ENCODE results near the gene ODC1.
A peak's percentile ranks its signal among the peaks of the same experiment; 100 is the strongest.

ODC1 gene

GRCh38 chr2:10438688-10439087 lies 9.4 kb downstream of the ODC1 start:
- FAIRE-seq (no peak), DNase-seq (ENCODE audit: insufficient read length, low spot score) (no peak)

DNA sequence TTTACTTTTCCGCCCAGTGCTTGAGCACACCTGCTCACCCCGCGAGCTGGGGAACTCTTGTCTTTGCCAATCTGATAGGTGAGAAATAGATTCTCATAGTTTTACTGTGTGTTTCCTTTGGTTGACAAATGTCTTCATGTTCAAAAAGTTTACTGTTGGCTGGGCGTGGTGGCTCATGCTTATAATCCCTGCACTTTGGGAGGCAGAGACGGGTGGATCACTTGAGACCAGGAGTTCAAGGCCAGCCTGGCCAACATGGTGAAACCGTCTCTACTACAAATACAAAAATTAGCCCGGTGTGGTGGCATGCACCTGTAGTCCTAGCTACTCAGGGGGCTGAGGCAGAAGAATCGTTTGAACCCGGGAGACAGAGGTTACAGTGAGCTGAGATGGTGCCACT lies 10.3 kb downstream of the ODC1 start:
- DNase-seq (ENCODE audit: insufficient read length, low spot score) (no peak), FAIRE-seq (no peak)

DNA sequence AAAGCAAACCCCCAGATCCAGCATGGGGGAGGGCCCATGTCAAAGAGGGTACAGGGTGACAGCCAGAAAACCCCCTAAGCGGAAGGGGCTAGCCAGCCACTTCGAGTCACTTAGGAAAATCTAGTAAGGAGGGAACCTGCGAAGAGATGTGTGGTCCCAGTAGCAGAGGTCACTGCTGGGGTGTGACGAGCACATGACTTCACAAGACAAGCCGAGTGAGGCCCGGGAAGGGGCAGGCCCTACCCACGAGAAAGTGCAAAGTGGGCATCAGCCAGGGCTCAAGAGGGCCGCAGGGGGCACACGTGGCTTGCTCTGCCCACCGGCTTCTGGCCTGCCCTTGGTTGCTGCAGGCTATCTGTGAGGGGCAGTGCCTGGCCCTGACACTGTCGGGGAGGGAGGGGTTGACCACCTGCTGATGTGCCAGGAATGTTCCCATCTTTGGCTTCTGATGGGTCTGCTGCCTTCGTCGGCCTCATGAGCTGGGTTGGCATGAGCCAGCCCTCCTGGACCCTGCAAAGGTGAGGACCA lies 11.5 kb downstream of the ODC1 start:
- FAIRE-seq (no peak), DNase-seq (ENCODE audit: insufficient read length, low spot score) (no peak)

- FAIRE-seq, result no peak
- DNase-seq (ENCODE audit: insufficient read length, low spot score), result no peak
These were observed 12.3 kb downstream of the ODC1 start for GRCh38 chr2:10435820-10436204.

- peak; percentile 97 for FAIRE-seq
- DNase-seq (ENCODE audit: insufficient read length, low spot score), result peak; percentile 91
These were observed 13.0 kb downstream of the ODC1 start for GRCh38 chr2:10434886-10435819.

GRCh38 chr2:10433947-10434885 lies 13.9 kb downstream of the ODC1 start:
- FAIRE-seq (no peak), DNase-seq (ENCODE audit: insufficient read length, low spot score) (no peak)

GRCh38 chr2:10433264-10433946 lies 14.7 kb downstream of the ODC1 start:
- no peak for DNase-seq (ENCODE audit: insufficient read length, low spot score)
- no peak for FAIRE-seq

DNA sequence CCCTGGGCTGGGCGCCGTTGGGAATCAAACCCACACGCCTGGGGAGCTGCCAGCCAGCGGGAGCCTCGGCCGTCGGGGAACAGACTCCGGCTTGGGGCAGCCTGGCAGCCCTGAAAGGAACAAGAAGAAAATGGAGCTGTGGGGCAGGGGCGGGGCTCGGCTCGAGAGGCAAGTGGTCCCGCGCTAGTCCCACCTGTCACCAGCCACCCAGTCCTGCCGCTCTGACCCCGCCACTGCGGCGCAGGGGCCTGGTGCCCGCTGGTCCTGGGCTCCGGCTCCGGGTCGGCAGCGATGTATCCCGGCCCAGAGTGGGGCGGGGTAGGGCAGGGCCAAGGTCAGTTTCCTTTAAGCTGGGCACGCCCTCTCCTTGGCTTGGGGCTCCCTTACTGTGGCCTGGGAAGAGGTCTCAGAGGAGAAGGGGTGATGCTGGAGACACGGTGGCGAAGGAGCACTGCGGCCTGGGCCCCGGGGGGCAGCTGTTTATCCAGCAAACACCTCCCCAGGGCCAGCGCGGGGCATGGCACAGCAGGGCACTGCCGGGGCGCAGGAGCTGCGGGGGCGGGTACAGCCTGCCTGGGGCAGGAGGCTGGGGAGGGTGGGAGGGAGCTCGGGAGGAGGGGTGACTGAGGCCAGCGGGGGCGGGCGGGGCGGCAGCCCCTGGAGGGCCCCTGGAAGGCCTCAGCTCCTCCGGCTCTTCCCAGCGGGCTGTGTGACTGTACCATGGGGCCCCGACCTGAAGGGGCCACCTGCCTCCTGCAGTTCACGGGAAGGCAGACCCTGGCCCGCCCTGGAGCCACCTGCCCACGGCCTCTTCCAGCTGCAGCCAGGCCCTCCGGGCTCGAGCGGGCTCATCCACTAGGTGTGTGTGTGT lies 15.6 kb downstream of the ODC1 start:
- no peak for DNase-seq (ENCODE audit: insufficient read length, low spot score)
- no peak for FAIRE-seq

DNA sequence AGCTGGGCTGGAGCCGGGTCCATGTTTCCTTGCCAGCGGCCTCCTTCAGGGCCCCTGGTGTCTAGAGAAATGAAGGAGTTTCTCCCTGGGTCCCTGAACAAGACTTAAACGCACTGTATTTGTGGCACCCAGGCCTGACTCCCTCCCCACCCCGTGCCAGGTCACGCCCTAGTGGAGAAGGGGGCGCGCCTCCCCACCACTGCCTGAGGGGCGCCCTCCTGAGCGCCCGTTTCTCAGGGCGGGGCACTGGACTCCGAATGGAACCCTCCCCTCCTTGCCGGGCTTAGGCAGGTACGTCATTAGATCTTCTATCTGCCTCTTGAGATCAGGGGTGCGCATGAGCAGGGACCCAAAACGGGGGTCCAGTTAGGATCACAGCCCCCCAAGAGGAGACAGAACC lies 16.3 kb downstream of the ODC1 start:
- DNase-seq (ENCODE audit: insufficient read length, low spot score) (no peak), FAIRE-seq (no peak)

DNA sequence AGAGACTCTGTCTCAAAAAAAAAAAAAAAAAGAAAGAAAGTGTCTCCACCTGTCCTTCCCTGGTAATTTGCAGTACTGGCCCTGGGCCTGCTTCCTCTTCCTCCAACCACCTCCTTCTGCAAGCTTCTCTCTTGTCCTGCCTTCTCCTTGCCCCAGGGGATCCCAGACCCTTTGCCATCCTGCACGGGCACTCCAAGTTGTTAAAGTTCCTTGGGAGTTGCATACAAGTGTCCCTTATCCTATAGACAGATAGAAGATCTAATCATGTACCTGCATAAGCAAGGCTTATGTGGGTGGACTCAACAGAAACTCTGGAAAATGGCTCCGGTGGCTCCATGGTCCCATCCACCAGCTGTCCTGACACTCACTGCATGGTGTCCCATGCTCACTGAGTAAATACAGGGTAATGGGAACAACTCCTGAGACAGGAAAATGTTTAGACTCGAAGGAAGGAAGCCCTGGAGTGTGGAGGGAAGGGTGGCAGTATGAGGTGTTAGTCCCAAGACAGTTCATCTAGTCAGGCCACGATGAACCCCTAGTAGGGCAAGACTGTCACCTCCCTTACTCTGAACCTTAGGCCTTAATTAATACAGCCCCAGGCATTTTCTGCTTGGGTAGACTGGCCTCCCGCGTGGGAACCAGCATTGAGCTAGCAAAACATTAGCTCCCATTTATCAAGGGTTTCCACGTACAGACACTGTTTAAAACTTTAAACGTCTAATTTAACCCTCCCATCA lies 17.1 kb downstream of the ODC1 start:
- no peak for FAIRE-seq
- no peak for DNase-seq (ENCODE audit: insufficient read length, low spot score)

DNA sequence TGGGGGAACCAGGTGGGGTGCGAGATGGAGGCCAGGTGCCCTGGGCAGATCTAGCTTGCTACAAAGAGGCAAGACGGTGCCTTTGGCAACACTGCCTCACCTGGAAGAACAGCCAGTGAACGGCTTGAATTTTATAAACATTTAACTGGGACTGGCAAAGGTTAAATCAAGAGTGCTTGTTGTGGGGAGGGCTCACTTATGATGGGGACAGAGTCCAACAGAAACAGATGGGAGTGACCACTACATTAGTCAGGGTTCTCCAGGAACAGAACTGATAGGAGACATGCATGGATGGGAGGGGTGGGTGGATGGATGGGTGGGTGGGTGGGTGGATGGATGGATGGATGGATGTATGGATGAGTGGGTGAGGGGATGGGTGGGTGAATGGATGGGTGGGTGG lies 19.2 kb downstream of the ODC1 start:
- no peak for DNase-seq (ENCODE audit: insufficient read length, low spot score)
- no peak for FAIRE-seq

DNA sequence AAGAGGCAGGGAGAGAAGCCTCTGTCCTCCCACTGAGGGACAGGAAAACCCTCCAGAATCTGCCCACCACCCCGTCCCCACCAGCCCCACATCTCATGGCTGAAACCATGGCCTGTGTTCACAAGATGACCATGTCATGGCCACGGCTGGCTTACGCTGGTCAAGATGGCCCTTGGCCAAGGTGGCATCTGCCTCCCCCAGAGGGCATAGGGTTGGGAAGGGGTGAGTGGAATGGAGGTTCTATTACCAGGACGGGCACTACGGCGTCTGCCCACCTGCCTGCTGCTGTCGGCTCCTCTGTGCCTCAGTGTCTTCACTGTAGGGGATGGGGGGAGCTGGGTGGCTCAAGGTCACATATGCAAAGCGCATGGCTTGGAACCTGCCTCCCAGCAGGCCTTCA lies 19.8 kb downstream of the ODC1 start:
- FAIRE-seq (no peak), DNase-seq (ENCODE audit: insufficient read length, low spot score) (no peak)

GRCh38 chr2:10427618-10427949 lies 20.5 kb downstream of the ODC1 start:
- no peak for FAIRE-seq

GRCh38 chr2:10426726-10427617 lies 21.2 kb downstream of the ODC1 start:
- DNase-seq (ENCODE audit: insufficient read length, low spot score), result no peak
- no peak for FAIRE-seq

More at GRCh38 chr2:10427618-10427949, 20.5 kb downstream of the ODC1 start:
- no peak for DNase-seq (ENCODE audit: insufficient read length, low spot score)

GRCh38 chr2:10425699-10426098 lies 22.4 kb downstream of the ODC1 start:
- no peak for DNase-seq (ENCODE audit: insufficient read length, low spot score)
- FAIRE-seq, result no peak

- no peak for DNase-seq (ENCODE audit: insufficient read length, low spot score)
- no peak for FAIRE-seq
These were observed 23.1 kb downstream of the ODC1 start for GRCh38 chr2:10424916-10425505.

- DNase-seq (ENCODE audit: insufficient read length, low spot score), result no peak
- no peak for FAIRE-seq
These were observed 24.1 kb downstream of the ODC1 start for GRCh38 chr2:10424051-10424450.

DNA sequence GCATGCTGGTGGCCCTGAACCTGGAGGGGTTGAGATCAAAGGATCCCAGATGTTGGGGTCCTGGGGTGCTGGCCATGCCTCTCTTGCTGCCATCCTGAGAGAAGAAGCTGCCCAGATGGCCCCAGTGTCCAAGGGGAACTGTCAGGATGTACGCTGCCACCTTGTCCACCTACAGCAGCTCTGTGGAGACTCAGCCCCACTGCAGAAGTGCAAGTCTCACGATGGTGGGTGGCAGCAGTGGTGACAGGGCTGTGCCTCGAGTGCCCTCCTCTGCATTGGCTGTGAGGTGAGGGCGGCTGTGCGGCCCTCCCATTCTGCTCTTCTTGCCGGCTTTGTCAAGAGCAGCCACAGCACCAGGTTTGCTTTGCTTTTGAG lies 24.7 kb downstream of the ODC1 start:
- no peak for DNase-seq (ENCODE audit: insufficient read length, low spot score)
- no peak for FAIRE-seq

Data from GM19239 (cell line).